Panc1 (cell line): ENCODE results near the gene FUT2. TPM values are rescaled to one million over a fixed set of nuclear protein-coding genes. Genes with fewer than 3 reads are reported as not detected.

Experiments
- ATAC-seq: fragments of 200-7000 bp; cut with Tn5 transposase; 2 replicates; pipeline ENCODE4 v1.9.1; 2020; ENCODE audit warnings: mild to moderate bottlenecking, moderate library complexity
- BruUV-seq: library from RNA; stranded (reverse); fragments of 400-500 nt; replicated peaks from 2 replicates; lab custom pipeline; 2021; lab: Mats Ljungman, UMichigan
- CTCF ChIA-PET: fragments of 300-600 bp; sonication (Branson Sonifier 250); formaldehyde crosslinking; loops from one replicate; lab custom pipeline; 2022; ENCODE audit warnings: antibody characterized with exemption; lab: Charles Lee
- POLR2A ChIA-PET: fragments of 300-600 bp; sonication (Branson Sonifier 250); formaldehyde crosslinking; loops from one replicate; lab custom pipeline; 2022; ENCODE audit warnings: antibody characterized with exemption; lab: Charles Lee
- DNase-seq: peaks from one replicate; pipeline ENCODE4 v3.0.0-alpha.2; 2010; ENCODE audit warnings: low read depth, low spot score
- H3K27ac ChIP-seq: 2 replicates; pipeline ENCODE4 v1.5.1; 2011; ENCODE audit warnings: mild to moderate bottlenecking, low read length, inconsistent platforms
- H3K27me3 ChIP-seq: fragments of 200-500 bp; sonication (Bioruptor generic); 2 replicates; pipeline ENCODE4 v1.6.0; 2014; ENCODE audit warnings: low read length, inconsistent platforms; ENCODE audit not compliant: control insufficient read depth, insufficient read depth
- H3K36me3 ChIP-seq: fragments of 200-500 bp; sonication (Bioruptor generic); 2 replicates; pipeline ENCODE4 v1.5.1; 2014; ENCODE audit warnings: inconsistent platforms, mild to moderate bottlenecking, low read length, moderate library complexity; ENCODE audit not compliant: control insufficient read depth, insufficient read depth
- H3K4me1 ChIP-seq: 2 replicates; pipeline ENCODE4 v1.5.1; 2011; ENCODE audit warnings: inconsistent platforms, mild to moderate bottlenecking, low read length, moderate library complexity; ENCODE audit not compliant: control insufficient read depth, insufficient read depth
- H3K4me3 ChIP-seq, 2 experiments: 2 replicates each; pipeline ENCODE4 v1.5.1; 2011 to 2012; ENCODE audit warnings: low read depth in 2 of 2, low read length in 2 of 2, mild to moderate bottlenecking in 2 of 2, inconsistent platforms in 1 of 2, moderate library complexity in 1 of 2
- H3K9me3 ChIP-seq: fragments of 200-500 bp; sonication (Bioruptor generic); 2 replicates; pipeline ENCODE4 v1.5.1; 2014; ENCODE audit warnings: low read depth, mild to moderate bottlenecking, inconsistent platforms, low read length, moderate library complexity; ENCODE audit not compliant: control insufficient read depth, insufficient read depth
- POLR2AphosphoS5 ChIP-seq: IDR thresholded peaks from 2 replicates; pipeline ENCODE4 v1.6.1; 2012; ENCODE audit warnings: mild to moderate bottlenecking, low read depth, low read length, moderate library complexity
- SIN3A ChIP-seq: IDR thresholded peaks from 2 replicates; pipeline ENCODE4 v1.6.1; 2012; ENCODE audit warnings: low read depth, mild to moderate bottlenecking, low read length, moderate library complexity, borderline replicate concordance; ENCODE audit not compliant: insufficient read depth
- TCF7L2 ChIP-seq: IDR thresholded peaks from 2 replicates; pipeline ENCODE4 v1.6.1; 2011; ENCODE audit warnings: mild to moderate bottlenecking, low read depth, low read length, inconsistent platforms
- in situ Hi-C: cut with HindIII; loops from 2 replicates; pipeline ENCODE4 v1.10.0; 2016; ENCODE audit warnings: low sequenced_read_pairs, low pct_unique_long_range_greater_than_20kb
- intact Hi-C: fragments of 100-400 bp; cut with micrococcal nuclease; formaldehyde crosslinking; loops from one replicate; pipeline ENCODE4 v1.10.0; 2022; ENCODE audit not compliant: unreplicated experiment
- total RNA-seq: library from RNA; stranded (reverse); gene quantifications from one replicate; pipeline ENCODE4 v1.2.1, GENCODE V29; 2021; ENCODE audit not compliant: unreplicated experiment
- TF ChIP-seq, protein P1 (sequence below), 2 experiments: IDR thresholded peaks; 2 replicates each; pipeline ENCODE4 v1.6.1; 2011 to 2012; ENCODE audit warnings: low read depth in 2 of 2, control low read depth in 1 of 2, low read length in 1 of 2, mild to moderate bottlenecking in 1 of 2, moderate library complexity in 1 of 2; ENCODE audit not compliant: insufficient read depth in 1 of 2
- TF ChIP-seq, protein P2 (sequence below): fragments of 450-650 bp; IDR thresholded peaks from 2 replicates; pipeline ENCODE4 v1.5.1; 2017; ENCODE audit warnings: mild to moderate bottlenecking

FUT2 gene
- total RNA-seq, 1 experiment from 2014 or later: 0.08 TPM

DNA sequence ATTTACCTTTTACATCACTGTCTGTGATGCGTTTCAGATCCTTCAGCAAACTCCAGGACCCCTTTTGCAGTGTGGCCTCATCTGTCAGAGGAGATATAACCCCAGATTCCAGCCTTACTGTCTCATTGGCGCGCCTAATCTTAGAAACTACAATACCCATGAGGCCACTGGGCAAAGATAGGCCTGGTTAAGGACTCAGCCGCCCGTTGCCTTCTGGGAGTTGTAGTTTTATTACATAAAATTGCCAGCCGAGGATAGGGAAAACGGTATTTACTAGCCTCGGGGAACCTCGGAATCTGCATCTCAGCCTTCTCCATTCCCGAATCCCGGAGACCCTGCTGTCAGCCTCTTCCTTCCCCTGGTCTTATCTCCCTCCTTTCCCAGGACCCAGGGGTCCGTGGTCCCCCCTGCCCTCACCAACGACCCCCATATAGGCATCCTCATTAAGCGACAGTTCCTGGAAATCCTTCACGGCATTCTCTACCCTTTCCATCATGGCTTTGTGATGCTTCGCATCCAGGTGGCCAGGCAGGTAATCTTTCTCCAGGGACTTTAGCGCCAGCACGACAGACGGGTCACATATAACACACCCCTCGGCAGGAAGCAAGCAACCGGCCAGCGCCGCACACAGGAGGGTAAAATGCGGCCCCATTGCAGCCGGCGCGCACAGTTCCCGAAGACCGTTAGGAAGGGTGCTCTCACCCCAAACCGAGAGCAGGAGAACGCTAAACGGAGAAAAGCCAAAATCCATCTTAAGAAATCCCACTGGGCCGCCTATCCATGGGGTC lies 49.6 kb downstream of the FUT2 start:
- CTCF ChIA-PET: no interaction called here
- intact Hi-C loops: no loop called here

DNA sequence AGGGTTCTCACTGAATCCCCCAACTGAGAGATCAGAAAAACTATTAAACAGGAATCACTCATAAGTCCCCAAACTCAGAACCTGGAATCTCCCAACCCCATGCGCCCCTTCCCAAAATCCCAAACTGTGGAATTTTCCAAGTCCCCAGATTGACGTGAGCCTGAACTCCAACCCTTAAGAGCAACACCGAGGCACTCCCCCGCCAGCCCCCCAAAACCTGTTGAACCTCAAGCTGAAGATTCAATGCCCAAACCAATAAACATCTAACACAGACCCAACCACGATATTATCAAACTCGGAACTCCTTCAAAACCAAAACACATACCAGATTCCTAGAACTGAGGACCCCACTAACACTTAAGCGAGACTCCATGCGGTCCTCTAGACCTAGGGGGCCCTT lies 50.3 kb downstream of the FUT2 start:
- no peak overlapping the region; the same call in 1 of the 2 replicates for H3K27ac ChIP-seq
- ChIA-PET POLR2A (no interaction called here), CTCF (no interaction called here)
- intact Hi-C loops: no loop called here
- no TSS peak for BruUV-seq
- no peaks in the 10 kb centered on the region for H3K36me3 ChIP-seq
- ATAC-seq (no peak), DNase-seq (no peak)
- H3K4me3 ChIP-seq: no peak overlapping the region
- TF ChIP-seq, protein P1, sequence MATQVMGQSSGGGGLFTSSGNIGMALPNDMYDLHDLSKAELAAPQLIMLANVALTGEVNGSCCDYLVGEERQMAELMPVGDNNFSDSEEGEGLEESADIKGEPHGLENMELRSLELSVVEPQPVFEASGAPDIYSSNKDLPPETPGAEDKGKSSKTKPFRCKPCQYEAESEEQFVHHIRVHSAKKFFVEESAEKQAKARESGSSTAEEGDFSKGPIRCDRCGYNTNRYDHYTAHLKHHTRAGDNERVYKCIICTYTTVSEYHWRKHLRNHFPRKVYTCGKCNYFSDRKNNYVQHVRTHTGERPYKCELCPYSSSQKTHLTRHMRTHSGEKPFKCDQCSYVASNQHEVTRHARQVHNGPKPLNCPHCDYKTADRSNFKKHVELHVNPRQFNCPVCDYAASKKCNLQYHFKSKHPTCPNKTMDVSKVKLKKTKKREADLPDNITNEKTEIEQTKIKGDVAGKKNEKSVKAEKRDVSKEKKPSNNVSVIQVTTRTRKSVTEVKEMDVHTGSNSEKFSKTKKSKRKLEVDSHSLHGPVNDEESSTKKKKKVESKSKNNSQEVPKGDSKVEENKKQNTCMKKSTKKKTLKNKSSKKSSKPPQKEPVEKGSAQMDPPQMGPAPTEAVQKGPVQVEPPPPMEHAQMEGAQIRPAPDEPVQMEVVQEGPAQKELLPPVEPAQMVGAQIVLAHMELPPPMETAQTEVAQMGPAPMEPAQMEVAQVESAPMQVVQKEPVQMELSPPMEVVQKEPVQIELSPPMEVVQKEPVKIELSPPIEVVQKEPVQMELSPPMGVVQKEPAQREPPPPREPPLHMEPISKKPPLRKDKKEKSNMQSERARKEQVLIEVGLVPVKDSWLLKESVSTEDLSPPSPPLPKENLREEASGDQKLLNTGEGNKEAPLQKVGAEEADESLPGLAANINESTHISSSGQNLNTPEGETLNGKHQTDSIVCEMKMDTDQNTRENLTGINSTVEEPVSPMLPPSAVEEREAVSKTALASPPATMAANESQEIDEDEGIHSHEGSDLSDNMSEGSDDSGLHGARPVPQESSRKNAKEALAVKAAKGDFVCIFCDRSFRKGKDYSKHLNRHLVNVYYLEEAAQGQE (IDR thresholded peaks at IDR 0.05; ENCODE audit: insufficient read depth in 1 of 2, low read depth in 2 of 2, low read length in 1 of 2): no peak
- TF ChIP-seq SIN3A (no peak), POLR2AphosphoS5 (no peak), TCF7L2 (no peak)
- TF ChIP-seq, protein P2, sequence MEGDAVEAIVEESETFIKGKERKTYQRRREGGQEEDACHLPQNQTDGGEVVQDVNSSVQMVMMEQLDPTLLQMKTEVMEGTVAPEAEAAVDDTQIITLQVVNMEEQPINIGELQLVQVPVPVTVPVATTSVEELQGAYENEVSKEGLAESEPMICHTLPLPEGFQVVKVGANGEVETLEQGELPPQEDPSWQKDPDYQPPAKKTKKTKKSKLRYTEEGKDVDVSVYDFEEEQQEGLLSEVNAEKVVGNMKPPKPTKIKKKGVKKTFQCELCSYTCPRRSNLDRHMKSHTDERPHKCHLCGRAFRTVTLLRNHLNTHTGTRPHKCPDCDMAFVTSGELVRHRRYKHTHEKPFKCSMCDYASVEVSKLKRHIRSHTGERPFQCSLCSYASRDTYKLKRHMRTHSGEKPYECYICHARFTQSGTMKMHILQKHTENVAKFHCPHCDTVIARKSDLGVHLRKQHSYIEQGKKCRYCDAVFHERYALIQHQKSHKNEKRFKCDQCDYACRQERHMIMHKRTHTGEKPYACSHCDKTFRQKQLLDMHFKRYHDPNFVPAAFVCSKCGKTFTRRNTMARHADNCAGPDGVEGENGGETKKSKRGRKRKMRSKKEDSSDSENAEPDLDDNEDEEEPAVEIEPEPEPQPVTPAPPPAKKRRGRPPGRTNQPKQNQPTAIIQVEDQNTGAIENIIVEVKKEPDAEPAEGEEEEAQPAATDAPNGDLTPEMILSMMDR: no peak
- no peaks in the 10 kb centered on the region for H3K9me3 ChIP-seq
- no peaks in the 10 kb centered on the region; the same call in 1 of the 2 replicates for H3K4me1 ChIP-seq
- no peaks in the 10 kb centered on the region for H3K27me3 ChIP-seq
- in situ Hi-C loops: no loop called here

More for the DNA sequence above, 49.6 kb downstream of the FUT2 start:
- no peaks in the 10 kb centered on the region for H3K27me3 ChIP-seq
- no TSS peak for BruUV-seq
- H3K4me1 ChIP-seq: no peaks in the 10 kb centered on the region; the same call in 1 of the 2 replicates
- TF ChIP-seq TCF7L2 (no peak), POLR2AphosphoS5 (no peak), SIN3A (no peak)
- TF ChIP-seq, protein P2: no peak
- TF ChIP-seq, protein P1 (IDR thresholded peaks at IDR 0.05; ENCODE audit: insufficient read depth in 1 of 2, low read depth in 2 of 2, low read length in 1 of 2): no peak
- DNase-seq (no peak), ATAC-seq (peak; percentile 83)
- H3K4me3 ChIP-seq: no peak overlapping the region; a peak in 1 of 4 replicates
- H3K27ac ChIP-seq: no peak overlapping the region
- no peaks in the 10 kb centered on the region for H3K36me3 ChIP-seq
- in situ Hi-C loops: no loop called here
- no peaks in the 10 kb centered on the region for H3K9me3 ChIP-seq
- POLR2A ChIA-PET: no interaction called here
